Activated T-cell treated with anti-CD3 and anti-CD28 coated beads for 48 hours (primary cell): ENCODE results near the gene AP4M1.

Experiments
- DNase-seq: peaks from one replicate; pipeline ENCODE4 v3.0.0-alpha.2; 2020; ENCODE audit warnings: low read depth

The AP4M1 gene

GRCh38 chr7:100157334-100158228, 56.1 kb downstream of the AP4M1 start:
- no peak for DNase-seq
